ENCODE results near the gene MIB1.
A peak's percentile ranks its signal among the peaks of the same experiment; 100 is the strongest.

MIB1 gene

DNA sequence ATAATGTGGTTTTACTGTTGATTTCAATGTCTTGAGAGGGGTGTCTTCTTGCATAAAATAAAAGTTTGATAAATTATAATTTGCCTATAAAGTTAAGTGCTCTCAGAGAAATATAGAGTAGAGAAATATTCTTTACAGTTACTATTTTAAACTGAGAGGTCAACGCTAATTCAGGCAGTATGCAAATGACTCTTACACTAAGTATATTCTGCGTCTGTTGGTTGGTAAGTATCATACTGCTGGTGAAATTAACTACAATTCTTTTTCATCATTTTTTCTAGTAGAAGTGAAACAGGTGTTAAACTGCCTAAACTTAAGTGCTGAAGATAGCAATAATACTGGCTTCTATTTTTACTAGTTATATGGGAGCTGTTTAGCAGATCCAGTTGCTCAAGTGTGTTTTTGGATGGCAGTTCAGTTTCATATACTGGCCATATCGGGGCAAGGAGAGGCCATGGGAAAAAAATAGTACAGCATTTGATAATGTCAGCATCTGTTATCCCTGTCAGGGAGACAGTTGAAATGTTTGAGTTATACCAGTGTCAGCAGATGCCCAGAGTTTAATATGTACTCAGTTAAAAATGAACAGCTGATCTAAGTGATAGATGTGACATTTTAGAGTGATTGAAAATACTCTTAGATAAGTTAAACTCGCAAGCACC, 86.2 kb downstream of the MIB1 start:
- no peak for DNase-seq (ENCODE audit: low spot score)
- Histone ChIP-seq H3K27ac (peak overlapping the region; percentile 33 to 45), H3K4me3 (peak overlapping the region; percentile 2)
- no peak for TF ChIP-seq CTCF (IDR thresholded peaks at IDR 0.05)

GRCh38 chr18:21830532-21830931, 89.9 kb downstream of the MIB1 start:
- no peak for DNase-seq (ENCODE audit: low spot score)
- H3K27ac ChIP-seq, result peak overlapping the region; percentile 53 to 60
- no peak for TF ChIP-seq CTCF (IDR thresholded peaks at IDR 0.05)
- H3K4me3 ChIP-seq, result peak overlapping the region; percentile 62

DNA sequence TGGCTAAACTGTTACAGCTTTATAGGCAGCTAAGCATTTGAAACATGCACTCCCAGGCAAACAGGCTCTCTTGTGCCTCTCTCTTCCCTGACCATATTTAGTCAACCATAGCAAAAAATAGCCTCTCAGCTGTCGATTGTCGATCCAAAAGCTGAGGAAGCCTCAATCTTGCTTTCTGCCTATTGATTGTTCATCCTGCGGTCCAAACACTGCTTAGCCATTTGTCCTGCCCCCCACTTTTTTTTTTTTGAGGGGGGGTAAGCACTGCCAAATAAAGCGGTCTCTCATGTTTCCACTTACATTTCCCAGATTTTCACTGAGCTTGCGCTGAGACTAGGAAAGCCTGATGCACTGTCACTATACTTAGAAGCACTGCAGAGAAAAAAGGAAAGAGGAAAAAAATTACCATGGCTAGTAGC, 90.8 kb downstream of the MIB1 start:
- DNase-seq (ENCODE audit: low spot score), result peak; percentile 85
- H3K4me3 ChIP-seq, result peak overlapping the region; percentile 62

GRCh38 chr18:21833604-21834298, 93.2 kb downstream of the MIB1 start:
- Histone ChIP-seq H3K27ac (no peak overlapping the region), H3K4me3 (no peak overlapping the region)
- no peak for TF ChIP-seq CTCF (IDR thresholded peaks at IDR 0.05)
- DNase-seq (ENCODE audit: low spot score), result no peak

More for the DNA sequence above, 90.8 kb downstream of the MIB1 start:
- peak overlapping the region; percentile 60 to 76 for H3K27ac ChIP-seq
- no peak for TF ChIP-seq CTCF (IDR thresholded peaks at IDR 0.05)

DNA sequence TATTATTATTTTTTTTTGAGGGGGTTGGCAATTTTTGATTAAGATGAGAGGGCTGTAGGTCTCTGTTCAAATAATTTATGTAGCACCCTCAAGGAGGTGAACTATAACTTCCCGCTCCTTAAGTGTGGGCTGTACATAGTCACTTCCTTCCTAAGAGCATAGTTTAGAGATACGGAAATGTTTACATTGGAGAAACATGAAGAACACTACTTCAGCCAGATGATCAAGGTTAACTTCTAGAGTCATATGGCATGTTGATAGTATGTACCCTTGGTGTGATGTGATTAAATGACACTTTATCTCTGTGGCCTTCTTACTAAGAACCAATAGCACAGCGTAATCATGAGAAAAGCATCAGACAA, 93.7 kb downstream of the MIB1 start:
- no peak for TF ChIP-seq CTCF (IDR thresholded peaks at IDR 0.05)
- no peak overlapping the region for H3K27ac ChIP-seq
- H3K4me3 ChIP-seq, result no peak overlapping the region
- no peak for DNase-seq (ENCODE audit: low spot score)

DNA sequence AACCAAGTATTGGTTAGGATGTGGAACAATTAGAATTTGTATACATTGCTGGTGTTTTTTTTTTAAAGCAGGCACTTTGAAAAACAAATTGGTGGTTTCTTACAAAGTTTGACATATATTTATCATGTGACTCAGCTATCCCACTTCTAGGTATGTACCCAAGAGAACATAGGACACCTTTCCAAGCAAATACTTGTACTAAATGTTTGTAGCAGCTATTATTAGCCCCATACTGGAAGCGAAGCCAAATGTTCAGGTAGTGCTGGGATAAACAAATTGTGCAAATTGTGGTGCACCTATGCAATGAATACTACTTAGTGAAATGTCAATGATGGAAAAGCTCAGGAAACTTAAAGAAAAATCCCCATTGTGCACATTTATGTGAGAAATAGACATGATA, 101.0 kb downstream of the MIB1 start:
- no peak for TF ChIP-seq CTCF (IDR thresholded peaks at IDR 0.05)
- no peak overlapping the region for H3K4me3 ChIP-seq
- DNase-seq (ENCODE audit: low spot score), result no peak
- H3K27ac ChIP-seq, result no peak overlapping the region

DNA sequence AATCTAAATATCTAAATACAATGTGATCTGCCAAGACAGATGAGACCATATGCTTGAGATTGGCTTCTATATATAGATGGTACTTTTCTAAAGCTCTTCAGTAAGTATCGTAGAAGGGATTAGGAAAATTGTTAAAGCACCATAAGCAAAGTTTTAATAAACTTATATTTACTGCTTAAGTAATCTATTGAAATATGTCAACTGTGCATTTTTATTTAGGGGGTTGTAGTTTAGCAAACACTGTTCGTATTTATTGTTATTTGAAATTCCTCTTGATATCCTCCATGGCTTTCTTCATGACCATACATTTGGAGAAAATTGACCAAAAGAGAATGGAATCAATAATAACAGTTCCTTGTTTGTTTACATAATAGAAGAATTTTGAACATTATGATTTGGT, 102.7 kb downstream of the MIB1 start:
- no peak for DNase-seq (ENCODE audit: low spot score)
- TF ChIP-seq CTCF (IDR thresholded peaks at IDR 0.05), result no peak
- H3K4me3 ChIP-seq, result no peak overlapping the region
- no peak overlapping the region for H3K27ac ChIP-seq

All from coronary artery (tissue), 2 donors.